Skeletal muscle cell (primary cell): ENCODE measurements around the gene ACACA.

Experiments
- DNase-seq: peaks from one replicate; pipeline ENCODE4 v3.0.0-alpha.2; 2010; ENCODE audit warnings: low read depth
- H3K4me3 ChIP-seq: 2 replicates; pipeline ENCODE4 v1.5.1; 2011; ENCODE audit warnings: low read depth, mild to moderate bottlenecking, control low read depth, low read length, moderate library complexity

ACACA gene

GRCh38 chr17:37301288-37301687 is 105.3 kb downstream of the ACACA start:
- no peak overlapping the region for H3K4me3 ChIP-seq
- DNase-seq: no peak

- DNase-seq: no peak
- no peak overlapping the region for H3K4me3 ChIP-seq
Measured at GRCh38 chr17:37300683-37301082, 106.0 kb downstream of the ACACA start.

GRCh38 chr17:37299257-37299980 is 107.2 kb downstream of the ACACA start:
- DNase-seq: no peak
- no peak overlapping the region for H3K4me3 ChIP-seq

- DNase-seq: no peak
- no peak overlapping the region for H3K4me3 ChIP-seq
Measured at GRCh38 chr17:37295888-37296287, 110.7 kb downstream of the ACACA start.

- H3K4me3 ChIP-seq: no peak overlapping the region
- no peak for DNase-seq
Measured at GRCh38 chr17:37294888-37295287, 111.7 kb downstream of the ACACA start.

- DNase-seq: no peak
- no peak overlapping the region for H3K4me3 ChIP-seq
Measured at GRCh38 chr17:37293770-37294169, 112.9 kb downstream of the ACACA start.

- no peak for DNase-seq
- H3K4me3 ChIP-seq: no peak overlapping the region
Measured at GRCh38 chr17:37292429-37293139, 114.1 kb downstream of the ACACA start.

GRCh38 chr17:37291351-37291750 is 115.3 kb downstream of the ACACA start:
- no peak overlapping the region for H3K4me3 ChIP-seq
- DNase-seq: no peak

- DNase-seq: no peak
- no peak overlapping the region for H3K4me3 ChIP-seq
Measured at GRCh38 chr17:37286430-37286829, 120.2 kb downstream of the ACACA start.

GRCh38 chr17:37284191-37284590 is 122.4 kb downstream of the ACACA start:
- no peak for DNase-seq
- H3K4me3 ChIP-seq: no peak overlapping the region

- no peak overlapping the region for H3K4me3 ChIP-seq
- DNase-seq: no peak
Measured at GRCh38 chr17:37283414-37283961, 123.1 kb downstream of the ACACA start.

- DNase-seq: no peak
Measured at GRCh38 chr17:37280841-37281240, 125.8 kb downstream of the ACACA start.

GRCh38 chr17:37278247-37278894 is 128.3 kb downstream of the ACACA start:
- DNase-seq: no peak
- no peak overlapping the region for H3K4me3 ChIP-seq

More at GRCh38 chr17:37280841-37281240, 125.8 kb downstream of the ACACA start:
- no peak overlapping the region for H3K4me3 ChIP-seq

GRCh38 chr17:37276475-37276874 is 130.2 kb downstream of the ACACA start:
- no peak for DNase-seq
- no peak overlapping the region for H3K4me3 ChIP-seq

- DNase-seq: no peak
- no peak overlapping the region for H3K4me3 ChIP-seq
Measured at GRCh38 chr17:37274461-37274860, 132.2 kb downstream of the ACACA start.

GRCh38 chr17:37273409-37274051 is 133.1 kb downstream of the ACACA start:
- H3K4me3 ChIP-seq: no peak overlapping the region
- DNase-seq: no peak

- no peak for DNase-seq
- no peak overlapping the region for H3K4me3 ChIP-seq
Measured at GRCh38 chr17:37265446-37266173, 141.0 kb downstream of the ACACA start.

- no peak for DNase-seq
- H3K4me3 ChIP-seq: no peak overlapping the region
Measured at GRCh38 chr17:37261286-37261685, 145.3 kb downstream of the ACACA start.

GRCh38 chr17:37259030-37259735 is 147.5 kb downstream of the ACACA start:
- no peak overlapping the region for H3K4me3 ChIP-seq
- no peak for DNase-seq
